ENCODE results near the gene KRTAP5-5. TPM values are rescaled to one million over a fixed set of nuclear protein-coding genes. Genes with fewer than 3 reads are reported as not detected.

KRTAP5-5 gene
- total and polyA plus RNA-seq, 2 experiments from 2014 or later = not detected

DNA sequence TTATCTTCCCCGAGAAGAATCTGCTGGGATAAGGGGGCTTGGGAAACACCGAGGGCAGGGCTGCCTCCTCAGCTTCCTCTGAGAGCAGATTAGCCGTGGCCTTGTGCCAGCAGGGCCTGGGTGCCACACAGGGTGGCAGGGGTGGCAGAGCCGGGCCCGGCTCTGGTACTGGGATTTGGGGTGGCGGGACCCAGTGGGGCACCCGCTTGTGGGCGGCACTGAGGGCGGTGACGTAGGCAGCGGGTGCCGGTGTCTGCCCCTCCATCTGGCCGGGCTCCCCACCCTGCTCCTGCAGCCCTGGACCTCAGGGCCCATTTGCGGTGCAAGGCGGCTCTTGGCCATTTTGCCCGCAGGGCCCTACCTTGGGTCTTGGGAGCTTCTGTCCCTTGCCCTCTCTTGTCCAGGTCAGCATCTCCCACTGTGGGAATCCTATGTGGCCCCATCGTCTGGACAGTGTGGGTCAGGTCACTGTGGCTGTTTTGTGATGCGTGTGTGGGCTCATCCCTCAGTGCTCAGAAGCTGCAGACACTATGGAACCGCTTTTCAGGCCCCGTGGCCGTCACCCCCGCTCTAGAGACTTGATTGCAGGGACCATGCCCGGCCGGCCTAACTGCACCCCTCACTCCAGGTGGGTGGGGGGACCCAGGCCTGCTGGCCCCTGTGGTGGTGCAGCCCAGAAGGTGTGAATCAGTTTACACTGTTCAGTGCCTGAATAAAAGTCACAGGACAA, 37.7 kb downstream of the KRTAP5-5 start:
- H3K4me3 ChIP-seq = no peak overlapping the region
- Mint-ChIP-seq H3K4me1 (no peaks in the 10 kb centered on the region), H3K27me3 (ENCODE audit: insufficient read depth, low read depth, poor library complexity) (peaks cover 12% of the 10 kb centered on the region), H3K9me3 (no peaks in the 10 kb centered on the region), H3K4me3 (no peak overlapping the region), H3K36me3 (ENCODE audit: low read depth) (no peaks in the 10 kb centered on the region), H3K27ac (no peak overlapping the region)
- H4K20me1 ChIP-seq (replicated peaks; ENCODE audit: insufficient read depth) = no peaks in the 10 kb centered on the region
- no peaks in the 10 kb centered on the region for H3K79me2 ChIP-seq (replicated peaks; ENCODE audit: insufficient read depth)
- ATAC-seq (no peak), DNase-seq (ENCODE audit: low spot score) (no peak)
- no peak overlapping the region for H3K27ac ChIP-seq (ENCODE audit: low read depth)
- no peaks in the 10 kb centered on the region for H3K27me3 ChIP-seq (ENCODE audit: insufficient read depth)
- no peak for TF ChIP-seq ZNF331 (CRISPR knock-in tag; IDR thresholded peaks at IDR 0.05; ENCODE audit: low read depth)
- TF ChIP-seq POLR2AphosphoS5 (IDR thresholded peaks at IDR 0.05; ENCODE audit: low read depth) = no peak
- TF ChIP-seq, protein P1, sequence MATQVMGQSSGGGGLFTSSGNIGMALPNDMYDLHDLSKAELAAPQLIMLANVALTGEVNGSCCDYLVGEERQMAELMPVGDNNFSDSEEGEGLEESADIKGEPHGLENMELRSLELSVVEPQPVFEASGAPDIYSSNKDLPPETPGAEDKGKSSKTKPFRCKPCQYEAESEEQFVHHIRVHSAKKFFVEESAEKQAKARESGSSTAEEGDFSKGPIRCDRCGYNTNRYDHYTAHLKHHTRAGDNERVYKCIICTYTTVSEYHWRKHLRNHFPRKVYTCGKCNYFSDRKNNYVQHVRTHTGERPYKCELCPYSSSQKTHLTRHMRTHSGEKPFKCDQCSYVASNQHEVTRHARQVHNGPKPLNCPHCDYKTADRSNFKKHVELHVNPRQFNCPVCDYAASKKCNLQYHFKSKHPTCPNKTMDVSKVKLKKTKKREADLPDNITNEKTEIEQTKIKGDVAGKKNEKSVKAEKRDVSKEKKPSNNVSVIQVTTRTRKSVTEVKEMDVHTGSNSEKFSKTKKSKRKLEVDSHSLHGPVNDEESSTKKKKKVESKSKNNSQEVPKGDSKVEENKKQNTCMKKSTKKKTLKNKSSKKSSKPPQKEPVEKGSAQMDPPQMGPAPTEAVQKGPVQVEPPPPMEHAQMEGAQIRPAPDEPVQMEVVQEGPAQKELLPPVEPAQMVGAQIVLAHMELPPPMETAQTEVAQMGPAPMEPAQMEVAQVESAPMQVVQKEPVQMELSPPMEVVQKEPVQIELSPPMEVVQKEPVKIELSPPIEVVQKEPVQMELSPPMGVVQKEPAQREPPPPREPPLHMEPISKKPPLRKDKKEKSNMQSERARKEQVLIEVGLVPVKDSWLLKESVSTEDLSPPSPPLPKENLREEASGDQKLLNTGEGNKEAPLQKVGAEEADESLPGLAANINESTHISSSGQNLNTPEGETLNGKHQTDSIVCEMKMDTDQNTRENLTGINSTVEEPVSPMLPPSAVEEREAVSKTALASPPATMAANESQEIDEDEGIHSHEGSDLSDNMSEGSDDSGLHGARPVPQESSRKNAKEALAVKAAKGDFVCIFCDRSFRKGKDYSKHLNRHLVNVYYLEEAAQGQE (IDR thresholded peaks at IDR 0.05; ENCODE audit: unreplicated experiment) = no peak
- no peaks in the 10 kb centered on the region for H3F3A ChIP-seq (replicated peaks; ENCODE audit: low read depth)
- H3K36me3 ChIP-seq (ENCODE audit: insufficient read depth) = no peaks in the 10 kb centered on the region
- H3K9me2 ChIP-seq (ENCODE audit: insufficient read depth) = no peaks in the 10 kb centered on the region
- H2AFZ ChIP-seq = no peak overlapping the region
- no peak overlapping the region for H3K4me2 ChIP-seq
- H3K4me1 ChIP-seq (ENCODE audit: insufficient read depth) = no peaks in the 10 kb centered on the region

DNA sequence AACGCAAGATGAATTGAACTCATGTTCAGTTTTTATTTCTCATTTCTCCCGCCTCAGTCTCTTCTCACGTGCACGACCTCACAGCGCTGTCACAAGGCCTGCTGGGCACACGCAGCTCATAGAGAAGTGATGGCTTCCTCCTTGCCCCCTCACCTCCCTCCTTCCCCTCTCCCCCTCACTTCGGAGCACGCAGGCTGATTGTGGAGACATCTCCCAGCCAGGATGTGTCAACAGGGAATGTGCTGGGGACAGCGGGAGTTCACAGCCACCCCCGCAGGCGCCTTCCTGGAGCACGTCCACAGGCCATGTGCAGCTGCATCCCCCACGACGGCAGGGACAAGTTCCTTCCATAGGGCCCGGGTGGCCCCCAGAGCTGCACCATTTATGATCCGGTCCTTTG, 38.3 kb downstream of the KRTAP5-5 start:
- no peak for ATAC-seq
- Mint-ChIP-seq H3K9me3 (no peaks in the 10 kb centered on the region), H3K36me3 (ENCODE audit: low read depth) (no peaks in the 10 kb centered on the region), H3K27me3 (ENCODE audit: insufficient read depth, low read depth, poor library complexity) (peaks cover 12% of the 10 kb centered on the region), H3K4me1 (no peaks in the 10 kb centered on the region), H3K4me3 (no peak overlapping the region), H3K27ac (no peak overlapping the region)
- no peak overlapping the region for H3K4me3 ChIP-seq
- H3K4me2 ChIP-seq = no peak overlapping the region
- H3K27ac ChIP-seq (ENCODE audit: low read depth) = no peak overlapping the region
- no peaks in the 10 kb centered on the region for H3F3A ChIP-seq (replicated peaks; ENCODE audit: low read depth)
- no peaks in the 10 kb centered on the region for H3K36me3 ChIP-seq (ENCODE audit: insufficient read depth)
- H3K4me1 ChIP-seq (ENCODE audit: insufficient read depth) = no peaks in the 10 kb centered on the region
- H3K9me2 ChIP-seq (ENCODE audit: insufficient read depth) = no peaks in the 10 kb centered on the region
- H4K20me1 ChIP-seq (replicated peaks; ENCODE audit: insufficient read depth) = no peaks in the 10 kb centered on the region
- H3K27me3 ChIP-seq (ENCODE audit: insufficient read depth) = no peaks in the 10 kb centered on the region
- no peaks in the 10 kb centered on the region for H3K79me2 ChIP-seq (replicated peaks; ENCODE audit: insufficient read depth)
- no peak overlapping the region for H2AFZ ChIP-seq
- DNase-seq (ENCODE audit: low spot score) = no peak
- TF ChIP-seq, protein P2, sequence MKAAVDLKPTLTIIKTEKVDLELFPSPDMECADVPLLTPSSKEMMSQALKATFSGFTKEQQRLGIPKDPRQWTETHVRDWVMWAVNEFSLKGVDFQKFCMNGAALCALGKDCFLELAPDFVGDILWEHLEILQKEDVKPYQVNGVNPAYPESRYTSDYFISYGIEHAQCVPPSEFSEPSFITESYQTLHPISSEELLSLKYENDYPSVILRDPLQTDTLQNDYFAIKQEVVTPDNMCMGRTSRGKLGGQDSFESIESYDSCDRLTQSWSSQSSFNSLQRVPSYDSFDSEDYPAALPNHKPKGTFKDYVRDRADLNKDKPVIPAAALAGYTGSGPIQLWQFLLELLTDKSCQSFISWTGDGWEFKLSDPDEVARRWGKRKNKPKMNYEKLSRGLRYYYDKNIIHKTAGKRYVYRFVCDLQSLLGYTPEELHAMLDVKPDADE (IDR thresholded peaks at IDR 0.05) = no peak
- TF ChIP-seq, protein P3, sequence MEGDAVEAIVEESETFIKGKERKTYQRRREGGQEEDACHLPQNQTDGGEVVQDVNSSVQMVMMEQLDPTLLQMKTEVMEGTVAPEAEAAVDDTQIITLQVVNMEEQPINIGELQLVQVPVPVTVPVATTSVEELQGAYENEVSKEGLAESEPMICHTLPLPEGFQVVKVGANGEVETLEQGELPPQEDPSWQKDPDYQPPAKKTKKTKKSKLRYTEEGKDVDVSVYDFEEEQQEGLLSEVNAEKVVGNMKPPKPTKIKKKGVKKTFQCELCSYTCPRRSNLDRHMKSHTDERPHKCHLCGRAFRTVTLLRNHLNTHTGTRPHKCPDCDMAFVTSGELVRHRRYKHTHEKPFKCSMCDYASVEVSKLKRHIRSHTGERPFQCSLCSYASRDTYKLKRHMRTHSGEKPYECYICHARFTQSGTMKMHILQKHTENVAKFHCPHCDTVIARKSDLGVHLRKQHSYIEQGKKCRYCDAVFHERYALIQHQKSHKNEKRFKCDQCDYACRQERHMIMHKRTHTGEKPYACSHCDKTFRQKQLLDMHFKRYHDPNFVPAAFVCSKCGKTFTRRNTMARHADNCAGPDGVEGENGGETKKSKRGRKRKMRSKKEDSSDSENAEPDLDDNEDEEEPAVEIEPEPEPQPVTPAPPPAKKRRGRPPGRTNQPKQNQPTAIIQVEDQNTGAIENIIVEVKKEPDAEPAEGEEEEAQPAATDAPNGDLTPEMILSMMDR (conservative IDR thresholded peaks at IDR 0.05; ENCODE audit: low read depth in 2 of 2) = no peak
- TF ChIP-seq EZH2 (IDR thresholded peaks at IDR 0.05; ENCODE audit: low read depth, unreplicated experiment) (no peak), CREB1 (CRISPR knock-in tag; IDR thresholded peaks at IDR 0.05; ENCODE audit: low read depth) (no peak), EZH2phosphoT487 (IDR thresholded peaks at IDR 0.05; ENCODE audit: unreplicated experiment) (no peak), NANOG (IDR thresholded peaks at IDR 0.05; ENCODE audit: borderline replicate concordance) (no peak)
- TF ChIP-seq, protein P1 (IDR thresholded peaks at IDR 0.05; ENCODE audit: unreplicated experiment) = no peak
